Subcutaneous abdominal adipose tissue (tissue), 5 donors: ENCODE data around the gene AKR7A3.

Experiments used
- H3K27ac ChIP-seq: one replicate; pipeline ENCODE4 v1.7.0; 2013; ENCODE audit warnings: low read depth, mild to moderate bottlenecking, inconsistent platforms, low read length, moderate library complexity
- H3K27me3 ChIP-seq, 5 donors: one replicate each; pipeline ENCODE4 v1.7.0; 2013; ENCODE audit warnings: low read length in 5 of 5, inconsistent platforms in 1 of 5; ENCODE audit not compliant: control insufficient read depth in 5 of 5, insufficient read depth in 4 of 5
- H3K36me3 ChIP-seq, 5 donors: one replicate each; pipeline ENCODE4 v1.7.0; 2013; ENCODE audit warnings: low read length in 5 of 5; ENCODE audit not compliant: control insufficient read depth in 5 of 5, insufficient read depth in 5 of 5
- H3K4me1 ChIP-seq, 5 donors: one replicate each; pipeline ENCODE4 v1.7.0; 2013; ENCODE audit warnings: low read length in 5 of 5, mild to moderate bottlenecking in 3 of 5, moderate library complexity in 1 of 5; ENCODE audit not compliant: control insufficient read depth in 5 of 5, insufficient read depth in 5 of 5
- H3K4me3 ChIP-seq, 5 donors: one replicate each; pipeline ENCODE4 v1.7.0; 2013; ENCODE audit warnings: low read length in 5 of 5, low read depth in 1 of 5
- H3K9ac ChIP-seq, 5 donors: one replicate each; pipeline ENCODE4 v1.7.0; 2013; ENCODE audit warnings: low read length in 5 of 5, mild to moderate bottlenecking in 4 of 5, moderate library complexity in 3 of 5
- H3K9me3 ChIP-seq, 5 donors: one replicate each; pipeline ENCODE4 v1.7.0; 2013; ENCODE audit warnings: low read length in 5 of 5; ENCODE audit not compliant: control insufficient read depth in 5 of 5
- donor health status: healthy.
- donor health status: healthy.
- donor health status: healthy.
- donor health status: healthy.
- donor health status: healthy.

Gene AKR7A3

DNA sequence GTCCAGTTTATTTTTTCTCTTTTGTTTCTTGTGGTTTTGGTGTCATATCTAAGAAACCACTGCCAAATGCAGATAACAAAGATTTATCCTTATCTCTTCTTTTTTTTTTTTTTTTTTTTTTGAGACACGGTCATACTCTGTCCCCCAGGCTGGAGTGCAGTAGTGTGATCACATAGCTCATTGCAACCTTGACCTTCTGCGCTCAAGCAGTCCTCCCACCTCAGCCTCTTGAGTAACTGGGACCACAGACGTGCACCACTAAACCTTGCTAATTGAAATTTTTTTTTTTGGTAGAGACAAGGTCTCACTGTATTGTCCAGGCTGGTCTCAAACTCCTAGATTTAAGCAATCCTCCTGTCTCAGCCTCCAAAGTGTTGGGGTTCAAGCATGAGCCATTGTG is 32.5 kb upstream of the AKR7A3 start:
- no peak overlapping the region for H3K4me3 ChIP-seq
- peaks cover 0 to 10% (median 4%) of the 10 kb centered on the region in 5 donors for H3K4me1 ChIP-seq
- no peaks in the 10 kb centered on the region for H3K27me3 ChIP-seq
- no peaks in the 10 kb centered on the region for H3K9me3 ChIP-seq
- H3K36me3 ChIP-seq = peaks cover 0 to 61% (median 54%) of the 10 kb centered on the region in 5 donors
- H3K9ac ChIP-seq = no peak overlapping the region
- no peak overlapping the region for H3K27ac ChIP-seq

DNA sequence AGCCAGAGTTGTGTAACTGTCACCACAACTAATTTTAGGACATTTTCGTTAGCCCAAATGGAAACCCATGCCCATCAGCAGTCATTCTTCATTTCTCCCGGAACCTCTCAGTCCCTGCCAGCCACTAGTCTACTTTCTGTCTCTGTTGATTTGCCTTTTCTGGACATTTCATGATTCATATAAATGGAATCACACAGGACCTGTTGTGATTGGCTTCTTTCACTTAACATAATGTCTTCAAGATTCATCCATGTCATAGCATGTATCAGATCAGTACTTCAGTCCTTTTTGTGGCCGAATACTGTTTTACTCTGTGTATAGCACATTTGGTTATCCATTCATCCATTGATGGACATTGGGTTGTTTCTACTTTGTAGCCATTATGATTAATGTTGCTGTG is 30.6 kb upstream of the AKR7A3 start:
- Histone ChIP-seq H3K4me3 (no peak overlapping the region), H3K9ac (no peak overlapping the region), H3K27me3 (no peaks in the 10 kb centered on the region), H3K27ac (no peak overlapping the region), H3K36me3 (peaks cover 0 to 51% (median 35%) of the 10 kb centered on the region in 5 donors), H3K9me3 (no peaks in the 10 kb centered on the region), H3K4me1 (peaks cover 0 to 26% (median 13%) of the 10 kb centered on the region in 5 donors)

GRCh38 chr1:19317126-19317910 is 28.7 kb upstream of the AKR7A3 start:
- no peak overlapping the region for H3K27ac ChIP-seq
- H3K9ac ChIP-seq = no peak overlapping the region
- no peak overlapping the region for H3K4me3 ChIP-seq

DNA sequence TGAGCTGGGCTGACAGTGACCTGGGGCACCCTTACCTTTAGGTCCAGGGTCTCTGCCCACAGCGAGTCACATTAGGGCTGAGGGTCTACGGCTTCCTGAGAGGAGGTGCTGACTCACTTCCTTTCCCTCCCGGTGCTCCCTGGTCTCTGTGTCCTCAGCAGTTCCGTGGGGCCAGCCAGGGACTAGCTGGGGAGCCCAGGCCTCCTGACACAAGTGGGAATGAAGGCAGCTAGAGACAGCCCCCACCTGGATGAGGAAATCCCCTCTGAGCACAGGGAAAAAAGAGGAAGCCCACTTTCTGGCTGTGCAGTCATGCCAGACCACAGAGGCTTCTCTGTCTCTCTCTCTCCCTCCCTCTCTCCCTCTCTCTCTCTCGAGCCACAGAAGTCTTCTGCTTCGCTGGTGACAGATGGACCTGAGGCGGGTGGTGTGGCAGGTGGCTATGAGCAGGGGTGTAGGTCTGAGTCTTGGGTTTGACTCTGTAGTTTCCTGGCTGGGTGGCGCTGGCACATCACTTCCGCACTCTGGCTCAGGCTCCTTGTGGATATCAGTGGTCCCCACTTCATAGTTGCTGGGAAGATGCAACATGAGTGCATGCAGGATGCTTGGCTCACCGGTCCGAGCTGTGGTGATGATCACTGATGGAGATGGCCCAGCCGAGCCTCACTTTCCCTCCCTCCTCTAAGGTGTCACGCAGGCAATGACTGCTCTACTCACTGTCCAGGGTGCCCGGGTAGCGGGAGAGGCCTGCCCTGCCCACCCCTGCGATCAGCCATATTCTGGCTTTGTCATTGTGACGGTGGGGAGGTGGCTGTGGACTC is 27.0 kb upstream of the AKR7A3 start:
- H3K4me3 ChIP-seq = no peak overlapping the region
- peak overlapping the region in 1 of 5 donors; percentile 30 for H3K9ac ChIP-seq
- peaks cover 10 to 55% (median 42%) of the 10 kb centered on the region in 5 donors for H3K4me1 ChIP-seq

More at GRCh38 chr1:19317126-19317910, 28.7 kb upstream of the AKR7A3 start:
- peaks cover 4 to 43% (median 30%) of the 10 kb centered on the region in 5 donors for H3K4me1 ChIP-seq
- H3K9me3 ChIP-seq = no peaks in the 10 kb centered on the region
- no peaks in the 10 kb centered on the region for H3K27me3 ChIP-seq
- peaks cover 0 to 43% (median 24%) of the 10 kb centered on the region in 5 donors for H3K36me3 ChIP-seq

DNA sequence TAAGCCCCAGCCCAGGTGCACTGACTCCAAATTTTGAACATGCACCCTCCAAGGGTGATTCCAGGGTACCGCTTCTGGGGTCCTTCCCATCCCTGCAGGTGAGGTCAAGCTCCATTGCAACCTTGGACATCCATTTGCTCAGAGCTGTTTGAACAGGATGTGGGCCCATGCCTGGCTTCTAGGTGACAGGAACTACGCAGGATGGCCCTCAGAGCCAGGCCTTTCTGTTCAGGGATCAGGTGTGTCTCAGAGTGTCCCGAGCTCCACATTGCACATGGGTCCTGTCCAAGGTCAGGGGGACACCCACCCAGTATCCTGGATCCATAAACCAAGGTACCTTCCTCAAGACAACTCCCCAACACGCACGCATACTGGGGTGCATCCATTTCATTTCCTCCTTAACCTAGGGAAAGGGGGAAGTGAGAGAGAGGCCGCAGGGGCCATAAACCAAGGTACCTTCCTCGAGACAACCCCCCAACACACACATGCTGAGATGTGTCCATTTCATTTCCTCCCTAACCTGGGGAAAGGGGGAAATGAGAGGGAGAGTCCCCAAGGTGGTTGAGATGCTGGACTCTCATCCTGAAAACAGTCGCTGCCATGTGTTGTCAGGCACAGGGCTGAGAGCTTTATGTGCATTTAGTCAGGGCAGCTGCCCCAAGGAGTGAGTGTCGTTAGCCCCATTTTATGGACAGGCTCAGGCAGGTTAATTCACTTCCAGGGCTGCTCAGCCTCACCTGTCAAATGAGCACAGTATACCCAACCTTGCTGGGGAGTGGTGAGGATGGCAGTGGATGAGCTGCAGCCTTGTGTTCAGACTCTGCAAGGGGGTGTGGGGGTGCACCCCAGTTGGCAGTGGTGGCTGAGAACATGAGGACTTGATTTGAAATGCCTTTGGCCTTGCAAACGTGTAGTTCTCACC is 25.7 kb upstream of the AKR7A3 start:
- Histone ChIP-seq H3K4me1 (peaks cover 10 to 66% (median 54%) of the 10 kb centered on the region in 5 donors), H3K4me3 (no peak overlapping the region), H3K9ac (peak overlapping the region in 1 of 5 donors; percentile 11), H3K9me3 (no peaks in the 10 kb centered on the region), H3K36me3 (peaks cover 0 to 33% (median 16%) of the 10 kb centered on the region in 5 donors), H3K27ac (no peak overlapping the region), H3K27me3 (no peaks in the 10 kb centered on the region)

More for the DNA sequence above, 27.0 kb upstream of the AKR7A3 start:
- Histone ChIP-seq H3K27me3 (no peaks in the 10 kb centered on the region), H3K27ac (no peak overlapping the region), H3K9me3 (no peaks in the 10 kb centered on the region), H3K36me3 (peaks cover 0 to 38% (median 18%) of the 10 kb centered on the region in 5 donors)

GRCh38 chr1:19313636-19313959 is 25.0 kb upstream of the AKR7A3 start:
- peaks cover 0 to 27% (median 10%) of the 10 kb centered on the region in 5 donors for H3K36me3 ChIP-seq
- H3K4me3 ChIP-seq = no peak overlapping the region
- H3K27ac ChIP-seq = no peak overlapping the region
- no peak overlapping the region for H3K9ac ChIP-seq
- H3K9me3 ChIP-seq = no peaks in the 10 kb centered on the region
- no peaks in the 10 kb centered on the region for H3K27me3 ChIP-seq
- H3K4me1 ChIP-seq = peaks cover 13 to 71% (median 60%) of the 10 kb centered on the region in 5 donors

DNA sequence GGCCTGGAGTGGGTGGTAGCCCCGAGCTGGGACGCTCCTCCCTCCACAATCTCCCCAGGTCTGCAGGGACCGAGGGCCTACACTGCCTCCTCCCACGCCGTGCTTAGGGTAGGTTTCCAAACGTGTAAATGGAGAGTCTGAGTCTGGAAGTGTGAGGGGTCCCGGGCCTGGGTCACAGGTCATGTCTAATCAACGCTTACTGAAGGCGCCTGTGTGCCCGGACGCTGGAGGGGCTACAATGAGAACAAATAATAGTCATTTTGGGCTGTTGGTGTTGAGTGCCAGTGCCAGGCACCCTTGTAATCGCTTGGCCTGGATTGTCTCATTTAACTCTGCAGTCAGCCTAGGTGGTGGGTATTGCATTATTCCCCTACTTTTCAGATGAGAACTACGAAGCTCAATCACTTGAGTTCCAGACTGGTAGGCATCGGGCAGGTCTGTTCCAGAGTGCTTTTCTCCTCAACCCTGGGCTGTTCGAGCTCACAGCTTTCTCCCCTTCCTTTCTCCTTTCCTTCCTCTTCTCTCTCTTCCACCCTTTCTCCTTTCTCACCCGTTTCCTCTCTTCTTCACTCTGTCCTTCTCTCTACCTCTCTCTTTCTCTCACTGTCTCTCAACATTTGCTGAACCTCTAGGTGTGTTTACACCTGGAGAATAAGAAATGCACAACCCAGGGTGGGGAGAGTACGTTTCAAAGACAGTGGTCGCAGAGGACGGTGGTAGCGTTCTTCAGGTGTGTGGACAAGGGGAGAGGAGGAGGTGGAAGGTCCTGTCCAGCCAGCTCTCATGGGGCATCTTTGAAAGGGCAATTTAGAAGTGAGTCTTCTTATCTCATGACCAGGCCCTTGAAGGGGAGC is 24.4 kb upstream of the AKR7A3 start:
- no peaks in the 10 kb centered on the region for H3K27me3 ChIP-seq
- H3K9ac ChIP-seq = peak overlapping the region; percentile 73 to 95 (median 92)
- peak overlapping the region; percentile 67 to 80 (median 74) for H3K4me3 ChIP-seq
- H3K4me1 ChIP-seq = peaks cover 13 to 71% (median 60%) of the 10 kb centered on the region in 5 donors
- no peaks in the 10 kb centered on the region for H3K9me3 ChIP-seq
- H3K36me3 ChIP-seq = peaks cover 0 to 25% (median 10%) of the 10 kb centered on the region in 5 donors
- peak overlapping the region; percentile 93 for H3K27ac ChIP-seq

GRCh38 chr1:19311931-19312781 is 23.6 kb upstream of the AKR7A3 start, which contains the start of the genes AKR7A2 and SLC66A1:
TSS of gene AKR7A2 (minus strand) at chr1:19312144. CDS start at chr1:19312124, 20 bp downstream.
TSS of gene SLC66A1 (plus strand) at chr1:19312326. CDS start at chr1:19317678, 5,352 bp downstream.
- Histone ChIP-seq H3K27me3 (no peaks in the 10 kb centered on the region), H3K27ac (peak within 1 kb of the TSS; percentile 93), H3K4me3 (peak within 1 kb of the TSS; percentile 80 to 86 (median 82)), H3K4me1 (peaks cover 13 to 69% (median 59%) of the 10 kb centered on the region in 5 donors), H3K9ac (peak within 1 kb of the TSS; percentile 73 to 95 (median 92)), H3K9me3 (no peaks in the 10 kb centered on the region), H3K36me3 (peaks cover 4 to 25% (median 13%) of the 10 kb centered on the region in 5 donors)
